K562 (cell line): ENCODE data around the gene SYNPO2. TPM values are rescaled to one million over a fixed set of nuclear protein-coding genes. Genes with fewer than 3 reads are reported as not detected.

Experiments
- ATAC-seq: fragments of 200-7000 bp; cut with Tn5 transposase; 3 replicates; pipeline ENCODE4 v1.9.1; 2020; ENCODE audit warnings: moderate library complexity
- BruUV-seq: library from RNA; stranded (reverse); fragments of 400-500 nt; replicated peaks from 2 replicates; lab custom pipeline; 2021; lab: Mats Ljungman, UMichigan
- CTCF ChIA-PET: fragments of 300-600 bp; formaldehyde crosslinking; extraction: SDS; loops from one replicate; lab custom pipeline; 2021; ENCODE audit warnings: low intra/inter-chr PET ratio; lab: Yijun Ruan, JAX
- POLR2A ChIA-PET: fragments of 300-600, 350-650 bp; sonication (Branson Sonifier 250); formaldehyde crosslinking; extraction: SDS; loops from one replicate; lab custom pipeline; 2021; ENCODE audit warnings: antibody characterized with exemption, inconsistent platforms; lab: Yijun Ruan, JAX
- DNase-seq, 4 experiments: peaks; one replicate each; pipeline versions ENCODE4 v3.0.0 to v3.0.0-alpha.2; 2011 to 2018; ENCODE audit warnings: low spot score in 3 of 4, mixed read lengths in 3 of 4; ENCODE audit errors: extremely low read depth in 1 of 4
- FAIRE-seq: peaks from 2 replicates; lab custom pipeline; 2011; peaks lifted over from hg19 to GRCh38; lab: Jason Lieb, UNC
- H2AFZ ChIP-seq: 2 replicates; pipeline ENCODE4 v1.6.0; 2011; ENCODE audit warnings: low read depth, low read length, control low read depth, inconsistent platforms
- H3K27ac ChIP-seq: fragments of 200-600 bp; 3 replicates; pipeline ENCODE4 v1.8.0; 2011; ENCODE audit warnings: low read depth, mild to moderate bottlenecking, control low read depth, inconsistent platforms, low read length, moderate library complexity, mixed read lengths; ENCODE audit errors: extremely low read depth
- H3K27me3 ChIP-seq, 2 experiments: fragments of 300-600 bp in 1 of 2; 2 replicates in 1 of 2; 3 replicates in 1 of 2; pipeline versions ENCODE4 v1.6.0 to v1.8.0; 2011; ENCODE audit warnings: inconsistent platforms in 2 of 2, low read length in 2 of 2, mild to moderate bottlenecking in 1 of 2, mixed read lengths in 1 of 2, moderate library complexity in 1 of 2; ENCODE audit not compliant: control insufficient read depth in 2 of 2, insufficient read depth in 2 of 2
- H3K36me3 ChIP-seq: fragments of 300-600 bp; 3 replicates; pipeline ENCODE4 v1.8.0; 2011; ENCODE audit warnings: mild to moderate bottlenecking, low read length, inconsistent platforms; ENCODE audit not compliant: control insufficient read depth, insufficient read depth
- H3K4me1 ChIP-seq, 2 experiments: fragments of 200-600 bp in 1 of 2; replicated peaks in 1 of 2; 2 replicates in 1 of 2; 3 replicates in 1 of 2; pipeline versions ENCODE4 v1.5.1 to v1.8.0; 2011; ENCODE audit warnings: inconsistent platforms in 2 of 2, low read length in 2 of 2, mild to moderate bottlenecking in 1 of 2, mixed read lengths in 1 of 2, moderate library complexity in 1 of 2; ENCODE audit not compliant: control insufficient read depth in 2 of 2, insufficient read depth in 2 of 2
- H3K4me2 ChIP-seq: 2 replicates; pipeline ENCODE4 v1.6.1; 2011; ENCODE audit warnings: low read length, control low read depth, inconsistent platforms, mixed read lengths; ENCODE audit not compliant: insufficient read depth
- H3K4me3 ChIP-seq: fragments of 200-600 bp; sonication (generic), shearing (Covaris generic); 2 replicates; pipeline ENCODE4 v1.5.1; 2016; ENCODE audit warnings: control low read depth, inconsistent platforms
- H3K79me2 ChIP-seq: fragments of 200-600 bp; 3 replicates; pipeline ENCODE4 v1.8.0; 2011; ENCODE audit warnings: low read length, inconsistent platforms; ENCODE audit not compliant: control insufficient read depth, insufficient read depth
- H3K9ac ChIP-seq, 2 experiments: 2 replicates each; pipeline versions ENCODE4 v1.6.0 to v1.6.1; 2011; ENCODE audit warnings: low read depth in 2 of 2, low read length in 2 of 2, control low read depth in 1 of 2, inconsistent platforms in 1 of 2, mild to moderate bottlenecking in 1 of 2, mixed read lengths in 1 of 2; ENCODE audit not compliant: insufficient read depth in 1 of 2
- H3K9me1 ChIP-seq: one replicate; pipeline ENCODE4 v1.6.0; 2011; ENCODE audit warnings: inconsistent platforms, mild to moderate bottlenecking, low read length, moderate library complexity; ENCODE audit not compliant: control insufficient read depth, insufficient read depth
- H3K9me3 ChIP-seq: replicated peaks from 2 replicates; pipeline ENCODE4 v1.5.1; 2011; ENCODE audit warnings: low read depth, low read length, inconsistent platforms; ENCODE audit not compliant: control insufficient read depth, insufficient read depth
- H4K20me1 ChIP-seq: replicated peaks from 2 replicates; pipeline ENCODE4 v1.6.1; 2011; ENCODE audit warnings: low read length, inconsistent platforms, mixed read lengths; ENCODE audit not compliant: control insufficient read depth, insufficient read depth
- ETS2 ChIP-seq: IDR thresholded peaks from 2 replicates; pipeline ENCODE4 v1.6.1; 2016; ENCODE audit warnings: borderline replicate concordance, missing genetic modification characterization, mild to moderate bottlenecking, moderate library complexity, missing compliant biosample characterization; ENCODE audit not compliant: poor library complexity, severe bottlenecking
- HNRNPL ChIP-seq: fragments of 200-400 bp; formaldehyde crosslinking; IDR thresholded peaks from 2 replicates; pipeline ENCODE4 v1.6.1; 2017; ENCODE audit warnings: low read depth, mild to moderate bottlenecking, low read length
- L3MBTL2 ChIP-seq: fragments of 450-650 bp; IDR thresholded peaks from 2 replicates; pipeline ENCODE4 v1.6.1; 2016; ENCODE audit warnings: mild to moderate bottlenecking, moderate library complexity
- PTBP1 ChIP-seq: fragments of 200-400 bp; formaldehyde crosslinking; IDR thresholded peaks from 2 replicates; pipeline ENCODE4 v1.6.1; 2017; ENCODE audit warnings: low read depth, low read length
- SMAD4 ChIP-seq: fragments of 250-450 bp; sonication (Bioruptor Pico); conservative IDR thresholded peaks from 2 replicates; pipeline ENCODE4 v1.8.0; 2021; ENCODE audit warnings: inconsistent platforms, mild to moderate bottlenecking, moderate library complexity
- SOX6 ChIP-seq: fragments of 450-650 bp; IDR thresholded peaks from 2 replicates; pipeline ENCODE4 v1.6.1; 2014; ENCODE audit warnings: mild to moderate bottlenecking
- ZNF12 ChIP-seq: sonication (generic); formaldehyde crosslinking; IDR thresholded peaks from 2 replicates; pipeline ENCODE4 v1.4.0; 2020; ENCODE audit warnings: mild to moderate bottlenecking, missing genetic modification reagents
- WGBS: fragments of 100-300 bp; shearing (Covaris generic); methylation state at CpG from one replicate; pipeline ENCODE4 v1.1.6; 2016; ENCODE audit warnings: low coverage, mixed read lengths; ENCODE audit not compliant: insufficient coverage; ENCODE audit errors: missing lambda C conversion rate; 5-methylcytosine and 5-hydroxymethylcytosine counted together
- in situ Hi-C: fragments of 300-500 bp; cut with MboI; formaldehyde crosslinking; loops from 4 replicates; pipeline ENCODE4 v1.15.0; 2018; ENCODE audit warnings: inconsistent platforms, mixed read lengths
- intact Hi-C: fragments of 100-400 bp; cut with micrococcal nuclease; formaldehyde crosslinking; loops from 2 replicates; pipeline ENCODE4 v1.14.2; 2022
- polyA plus RNA-seq, 8 experiments: library from polyadenylated mRNA; depleted of rRNA in 4 of 8; stranded (reverse) in 5 of 8; unstranded in 3 of 8; fragments of >200 nt; fragmentation: Nextera tagmentation in 2 of 8; fragmentation: Illumina TruSeq in 1 of 8; extraction: Ambion mirVana in 2 of 8; extraction: Trizol in 1 of 8; gene quantifications; 2 replicates each; pipeline versions ENCODE4 v1.2.1 to v1.2.3, GENCODE V29; 2011 to 2014; ENCODE audit warnings: inconsistent platforms in 1 of 8, missing spikeins in 1 of 8
- total RNA-seq, 7 experiments: library from RNA; depleted of rRNA in 6 of 7; stranded (reverse); fragments of >200 nt in 6 of 7; fragmentation: Illumina TruSeq in 2 of 7; extraction: Trizol in 2 of 7; gene quantifications; 2 replicates each; pipeline versions ENCODE4 v1.2.1 to v1.2.3, GENCODE V29; 2011 to 2021; ENCODE audit warnings: low replicate concordance in 1 of 7
- TF ChIP-seq, protein P1 (sequence below): fragments of 450-650 bp; IDR thresholded peaks from 2 replicates; pipeline ENCODE4 v1.7.1; 2018; ENCODE audit warnings: mild to moderate bottlenecking, low read depth; ENCODE audit not compliant: partially characterized antibody
- TF ChIP-seq, protein P2 (sequence below): sonication (generic); formaldehyde crosslinking; IDR thresholded peaks from 2 replicates; pipeline ENCODE4 v1.5.0; 2020; ENCODE audit warnings: missing genetic modification reagents
- TF ChIP-seq, protein P3 (sequence below): fragments of 450-650 bp; formaldehyde crosslinking; IDR thresholded peaks from 2 replicates; pipeline ENCODE4 v1.4.0; 2020; ENCODE audit warnings: mild to moderate bottlenecking

The SYNPO2 gene
- total and polyA plus RNA-seq, 9 of the 15 experiments (the other 6 are each of a cell fraction or from before 2014, with no cell fraction given): 0.03 to 0.18 TPM; not detected in 7

DNA sequence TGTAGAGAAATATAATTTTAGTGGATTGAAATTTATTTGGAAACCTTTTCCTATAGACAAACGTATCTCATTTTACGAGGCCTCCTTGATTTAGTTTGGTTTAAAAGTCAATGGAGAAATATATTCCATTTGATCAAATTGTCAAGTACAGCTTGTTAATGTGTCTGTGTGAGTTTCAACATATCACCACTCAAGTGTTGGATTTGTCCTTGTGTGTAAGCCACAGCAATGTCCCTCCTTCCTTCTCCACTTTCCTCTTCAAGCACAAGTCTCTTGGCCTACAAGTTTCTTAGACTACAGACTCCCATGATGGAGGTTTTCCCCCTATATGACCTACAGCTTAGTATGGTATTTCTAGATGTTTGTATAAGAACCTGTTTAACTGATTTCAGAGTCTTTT lies 104.7 kb downstream of the SYNPO2 start:
- no peaks in the 10 kb centered on the region; a peak in 1 of 5 replicates for H3K4me1 ChIP-seq
- ChIA-PET POLR2A (interaction anchor here (0.6 kb wide), 1 partner anchor 608 kb away, joined by 4 read pairs; no protein-coding TSS in a partner anchor), CTCF (no interaction called here)
- no peak for ATAC-seq
- intact Hi-C loops (no loop called here), in situ Hi-C loops (no loop called here)
- DNase-seq: no peak
- FAIRE-seq: no peak
- H3K27me3 ChIP-seq: peaks cover 0 to 9% of the 10 kb centered on the region in 2 experiments; a peak in 2 of 5 replicates
- no peak overlapping the region for H2AFZ ChIP-seq
- no peak for TF ChIP-seq SMAD4 (CRISPR knock-in tag)
- no peak for TF ChIP-seq SOX6
- TF ChIP-seq ZNF12 (CRISPR knock-in tag): no peak
- TF ChIP-seq, protein P1, sequence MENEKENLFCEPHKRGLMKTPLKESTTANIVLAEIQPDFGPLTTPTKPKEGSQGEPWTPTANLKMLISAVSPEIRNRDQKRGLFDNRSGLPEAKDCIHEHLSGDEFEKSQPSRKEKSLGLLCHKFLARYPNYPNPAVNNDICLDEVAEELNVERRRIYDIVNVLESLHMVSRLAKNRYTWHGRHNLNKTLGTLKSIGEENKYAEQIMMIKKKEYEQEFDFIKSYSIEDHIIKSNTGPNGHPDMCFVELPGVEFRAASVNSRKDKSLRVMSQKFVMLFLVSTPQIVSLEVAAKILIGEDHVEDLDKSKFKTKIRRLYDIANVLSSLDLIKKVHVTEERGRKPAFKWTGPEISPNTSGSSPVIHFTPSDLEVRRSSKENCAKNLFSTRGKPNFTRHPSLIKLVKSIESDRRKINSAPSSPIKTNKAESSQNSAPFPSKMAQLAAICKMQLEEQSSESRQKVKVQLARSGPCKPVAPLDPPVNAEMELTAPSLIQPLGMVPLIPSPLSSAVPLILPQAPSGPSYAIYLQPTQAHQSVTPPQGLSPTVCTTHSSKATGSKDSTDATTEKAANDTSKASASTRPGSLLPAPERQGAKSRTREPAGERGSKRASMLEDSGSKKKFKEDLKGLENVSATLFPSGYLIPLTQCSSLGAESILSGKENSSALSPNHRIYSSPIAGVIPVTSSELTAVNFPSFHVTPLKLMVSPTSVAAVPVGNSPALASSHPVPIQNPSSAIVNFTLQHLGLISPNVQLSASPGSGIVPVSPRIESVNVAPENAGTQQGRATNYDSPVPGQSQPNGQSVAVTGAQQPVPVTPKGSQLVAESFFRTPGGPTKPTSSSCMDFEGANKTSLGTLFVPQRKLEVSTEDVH: no peak
- no peak for TF ChIP-seq PTBP1
- TF ChIP-seq L3MBTL2: no peak
- TF ChIP-seq, protein P2, sequence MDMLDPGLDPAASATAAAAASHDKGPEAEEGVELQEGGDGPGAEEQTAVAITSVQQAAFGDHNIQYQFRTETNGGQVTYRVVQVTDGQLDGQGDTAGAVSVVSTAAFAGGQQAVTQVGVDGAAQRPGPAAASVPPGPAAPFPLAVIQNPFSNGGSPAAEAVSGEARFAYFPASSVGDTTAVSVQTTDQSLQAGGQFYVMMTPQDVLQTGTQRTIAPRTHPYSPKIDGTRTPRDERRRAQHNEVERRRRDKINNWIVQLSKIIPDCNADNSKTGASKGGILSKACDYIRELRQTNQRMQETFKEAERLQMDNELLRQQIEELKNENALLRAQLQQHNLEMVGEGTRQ (CRISPR knock-in tag): no peak
- no peak for TF ChIP-seq ETS2 (tag)
- TF ChIP-seq HNRNPL: no peak
- TF ChIP-seq, protein P3, sequence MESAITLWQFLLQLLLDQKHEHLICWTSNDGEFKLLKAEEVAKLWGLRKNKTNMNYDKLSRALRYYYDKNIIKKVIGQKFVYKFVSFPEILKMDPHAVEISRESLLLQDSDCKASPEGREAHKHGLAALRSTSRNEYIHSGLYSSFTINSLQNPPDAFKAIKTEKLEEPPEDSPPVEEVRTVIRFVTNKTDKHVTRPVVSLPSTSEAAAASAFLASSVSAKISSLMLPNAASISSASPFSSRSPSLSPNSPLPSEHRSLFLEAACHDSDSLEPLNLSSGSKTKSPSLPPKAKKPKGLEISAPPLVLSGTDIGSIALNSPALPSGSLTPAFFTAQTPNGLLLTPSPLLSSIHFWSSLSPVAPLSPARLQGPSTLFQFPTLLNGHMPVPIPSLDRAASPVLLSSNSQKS (CRISPR knock-in tag): no peak
- TF ChIP-seq, all 486 proteins: peak for 0
- no peaks in the 10 kb centered on the region for H3K36me3 ChIP-seq
- H3K4me3 ChIP-seq: no peak overlapping the region
- no peaks in the 10 kb centered on the region for H3K9me1 ChIP-seq
- H3K9me3 ChIP-seq: no peaks in the 10 kb centered on the region
- H3K9ac ChIP-seq: no peak overlapping the region
- 0% methylated on average over 2 of the region's 2 CpGs for WGBS
- H3K27ac ChIP-seq: no peak overlapping the region
- H3K4me2 ChIP-seq: no peak overlapping the region
- no TSS peak for BruUV-seq
- H4K20me1 ChIP-seq: no peaks in the 10 kb centered on the region
- no peaks in the 10 kb centered on the region for H3K79me2 ChIP-seq
